Heart right ventricle (tissue), 16 donors: ENCODE data around the gene NMT2. TPM values are rescaled to one million over a fixed set of nuclear protein-coding genes. Genes with fewer than 3 reads are reported as not detected.

Experiments
- ATAC-seq, 8 donors: fragments of 200-7000 bp; cut with Tn5 transposase; one replicate each; pipeline ENCODE4 v1.9.1; 2020; ENCODE audit warnings: mild to moderate bottlenecking in 8 of 8, moderate library complexity in 8 of 8, moderate number of reproducible peaks in 1 of 8
- DNase-seq, 2 donors: peaks; one replicate each; pipeline ENCODE4 v3.0.0-alpha.2; 2020
- H3K27ac ChIP-seq, 10 donors: fragments of 200-600 bp; sonication (generic) in 2 of 10; one replicate each; pipeline versions ENCODE4 v1.5.0 to v1.8.0; 2020 to 2022; ENCODE audit warnings: mild to moderate bottlenecking in 3 of 10
- H3K27me3 ChIP-seq, 7 donors: fragments of 200-600 bp; one replicate each; pipeline ENCODE4 v1.8.0; 2021 to 2022; ENCODE audit warnings: mild to moderate bottlenecking in 2 of 7
- H3K36me3 ChIP-seq, 9 donors: fragments of 200-600 bp; sonication (generic) in 1 of 9; one replicate each; pipeline versions ENCODE4 v1.5.0 to v1.8.0; 2020 to 2022; ENCODE audit warnings: mild to moderate bottlenecking in 2 of 9
- H3K4me1 ChIP-seq, 9 donors: fragments of 200-600 bp; sonication (generic) in 1 of 9; one replicate each; pipeline versions ENCODE4 v1.5.0 to v1.8.0; 2020 to 2022; ENCODE audit warnings: mild to moderate bottlenecking in 4 of 9
- H3K4me3 ChIP-seq, 10 donors: fragments of 200-600 bp; sonication (generic) in 2 of 10; one replicate each; pipeline versions ENCODE4 v1.5.0 to v1.8.0; 2020 to 2022; ENCODE audit warnings: mild to moderate bottlenecking in 7 of 10, moderate library complexity in 2 of 10
- H3K9me3 ChIP-seq, 11 donors: fragments of 200-600 bp in 10 of 11; sonication (generic) in 2 of 11; one replicate each; pipeline versions ENCODE4 v1.5.0 to v1.8.0; 2013 to 2022; ENCODE audit warnings: mild to moderate bottlenecking in 2 of 11, control low read depth in 1 of 11, moderate library complexity in 1 of 11
- CTCF ChIP-seq, 9 donors: fragments of 200-600 bp; sonication (generic) in 2 of 9; IDR thresholded peaks; one replicate each; pipeline versions ENCODE4 v1.5.0 to v1.8.0; 2021 to 2022; ENCODE audit warnings: antibody characterized with exemption in 9 of 9, mild to moderate bottlenecking in 5 of 9, moderate library complexity in 1 of 9
- WGBS, 2 donors: extraction: QIAGEN DNeasy Blood & Tissue Kit; methylation state at CpG; one replicate each; pipeline ENCODE4 v1.1.7; 2013; ENCODE audit warnings: inconsistent platforms in 1 of 2; 5-methylcytosine and 5-hydroxymethylcytosine counted together
- intact Hi-C, 10 donors: fragments of 100-400 bp; cut with DNase I; formaldehyde crosslinking; loops; one replicate each; pipeline versions ENCODE4 v1.11.1 to v1.14.2; 2022
- polyA plus RNA-seq, 2 donors: library from polyadenylated mRNA; stranded (reverse); fragments of 200-250 nt; gene quantifications; one replicate each; pipeline ENCODE4 v1.2.3, GENCODE V29; 2013
- total RNA-seq, 10 donors: library from RNA; stranded (reverse); fragmentation: NEBNext Ultra II Directional in 3 of 10; extraction: Animal tissue kit (Norgen Biotek cat#: 25700) in 3 of 10; gene quantifications; one replicate each; pipeline versions ENCODE4 v1.2.1 to v1.2.4, GENCODE V29; 2021 to 2023
- donor health status: Arrhythmogenic right ventricular cardiomyopathy.
- donor health status: ischemic (EF 13 %, LVEDD 7.1; RV severe dilation, severe dysfunction).
- donor health status: healthy with polysubstance abuse.
- donor health status: DM: no; HTN: yes; CAD: no.
- donor health status: DM: no; HTN: no; CAD: no.
- donor health status: ischemic (EF 25% LVEDD 6.9; RV normal size, moderate dysfunction).
- donor health status: ischemic (EF 25% LVEDD 5.7; RV mildly dilated, moderate dysfunction).
- donor health status: healthy.
- donor health status: DM: yes; HTN: yes; CAD: no.
- donor health status: Ischemic cardiomyopathy.
- donor health status: ischemic (EF 35%, LVEDD 5.7; RV mildly dilated, moderate dysfunction).
- donor health status: nonischemic (EF 11% LVEDD 7.7; RV severe dilation, severe dysfunction).
- donor health status: DM: yes; HTN: yes; CAD: no.
- donor health status: PGD.
- donor health status: ischemic (EF 29% LVEDD 5.4; RV normal size, mild dysfunction).
- donor health status: nonischemic (EF 23%, LVEDD 6.1; RV moderate dilation, normal function).

The NMT2 gene
- total and polyA plus RNA-seq, 12 donors: 6.1 to 14.5 (median 11.6) TPM

- no peak overlapping the region for H3K4me3 ChIP-seq
- H3K27me3 ChIP-seq: no peaks in the 10 kb centered on the region
- intact Hi-C loops: no loop called here
- peaks cover 0 to 3% (median 0%) of the 10 kb centered on the region in 9 donors for H3K36me3 ChIP-seq
- H3K9me3 ChIP-seq: no peaks in the 10 kb centered on the region
- ATAC-seq (peak in 3 of 8 donors; percentile 22 to 53 (median 33)), DNase-seq (no peak)
- no peak for TF ChIP-seq CTCF (IDR thresholded peaks at IDR 0.05)
- WGBS, 2 donors: 73 to 79% methylated on average over 7 of the region's 7 CpGs
- H3K4me1 ChIP-seq: peaks cover 0 to 11% (median 0%) of the 10 kb centered on the region in 9 donors
- no peak overlapping the region for H3K27ac ChIP-seq
Measured at GRCh38 chr10:15146366-15146765, 22.1 kb downstream of the NMT2 start.

GRCh38 chr10:15144788-15145187 is 23.7 kb downstream of the NMT2 start:
- Histone ChIP-seq H3K9me3 (no peaks in the 10 kb centered on the region), H3K36me3 (peaks cover 0 to 18% (median 0%) of the 10 kb centered on the region in 9 donors), H3K27me3 (no peaks in the 10 kb centered on the region), H3K27ac (no peak overlapping the region), H3K4me3 (no peak overlapping the region), H3K4me1 (peaks cover 0 to 11% (median 0%) of the 10 kb centered on the region in 9 donors)
- 74 to 79% methylated on average over 4 of the region's 4 CpGs for WGBS, 2 donors
- intact Hi-C loops: no loop called here
- no peak for ATAC-seq
- TF ChIP-seq CTCF (IDR thresholded peaks at IDR 0.05): no peak
- no peak for DNase-seq

GRCh38 chr10:15141136-15142054 is 27.1 kb downstream of the NMT2 start:
- no peak for ATAC-seq
- 73 to 79% methylated on average over 16 of the region's 16 CpGs for WGBS, 2 donors
- no peak for TF ChIP-seq CTCF (IDR thresholded peaks at IDR 0.05)

GRCh38 chr10:15140698-15141097 is 27.8 kb downstream of the NMT2 start:
- no peak for TF ChIP-seq CTCF (IDR thresholded peaks at IDR 0.05)
- Histone ChIP-seq H3K36me3 (peaks cover 0 to 48% (median 5%) of the 10 kb centered on the region in 9 donors), H3K27me3 (no peaks in the 10 kb centered on the region), H3K9me3 (no peaks in the 10 kb centered on the region), H3K4me1 (peaks cover 0 to 11% (median 0%) of the 10 kb centered on the region in 9 donors), H3K27ac (no peak overlapping the region), H3K4me3 (no peak overlapping the region)
- ATAC-seq: no peak
- DNase-seq: no peak
- intact Hi-C loops: no loop called here
- 97 to 98% methylated on average over 7 of the region's 7 CpGs for WGBS, 2 donors

More at GRCh38 chr10:15141136-15142054, 27.1 kb downstream of the NMT2 start:
- Histone ChIP-seq H3K27me3 (no peaks in the 10 kb centered on the region), H3K4me1 (peaks cover 0 to 11% (median 0%) of the 10 kb centered on the region in 9 donors), H3K27ac (no peak overlapping the region), H3K9me3 (no peaks in the 10 kb centered on the region), H3K36me3 (peaks cover 0 to 47% (median 5%) of the 10 kb centered on the region in 9 donors), H3K4me3 (no peak overlapping the region)
- DNase-seq: no peak
- intact Hi-C loops: no loop called here
